ENCODE results near the gene ZMYND8. TPM values are rescaled to one million over a fixed set of nuclear protein-coding genes. Genes with fewer than 3 reads are reported as not detected.

ZMYND8 gene
- total RNA-seq, 1 experiment from 2014 or later: 11.6 TPM

DNA sequence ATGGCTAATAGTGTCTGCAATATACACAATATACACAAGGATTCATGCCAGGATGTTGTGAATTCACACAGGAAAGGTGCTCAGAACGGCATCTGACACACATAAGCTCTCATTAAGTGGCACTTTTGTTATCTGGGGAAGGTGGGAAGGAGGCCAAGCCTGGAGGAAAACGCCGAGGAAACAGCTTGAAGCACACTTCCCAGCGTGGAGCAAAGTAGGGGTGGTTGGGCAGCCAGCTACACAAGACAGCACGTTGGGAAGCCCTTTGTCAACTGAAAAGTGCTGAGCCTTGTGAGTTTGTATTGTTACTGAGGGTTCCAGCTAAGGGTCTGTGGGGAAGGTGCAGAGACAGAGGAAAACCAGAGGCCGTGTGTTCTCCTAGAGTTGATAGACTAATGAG is 181.0 kb downstream of the ZMYND8 start:
- Histone ChIP-seq H3K36me3 (ENCODE audit: low read depth, low read length) (no peaks in the 10 kb centered on the region), H2AFZ (ENCODE audit: low read length) (no peak overlapping the region), H3F3A (ENCODE audit: low read length, unreplicated experiment) (no peaks in the 10 kb centered on the region), H3K9me3 (ENCODE audit: low read length) (no peaks in the 10 kb centered on the region), H3K9me2 (replicated peaks; ENCODE audit: low read length) (no peaks in the 10 kb centered on the region), H3K27me3 (ENCODE audit: low read length) (no peaks in the 10 kb centered on the region), H3K9ac (ENCODE audit: low read length) (no peak overlapping the region), H3K4me1 (ENCODE audit: insufficient read depth, low read length) (no peaks in the 10 kb centered on the region), H3K79me2 (ENCODE audit: low read length) (no peaks in the 10 kb centered on the region), H4K20me1 (ENCODE audit: low read length) (no peaks in the 10 kb centered on the region), H3K4me3 (ENCODE audit: low read length) (no peak overlapping the region), H3K27ac (ENCODE audit: low read length) (no peak overlapping the region), H3K4me2 (ENCODE audit: low read length) (no peak overlapping the region)
- BruUV-seq (replicated peaks): no TSS peak
- ATAC-seq (no peak), DNase-seq (no peak)
- ChIA-PET CTCF (no interaction called here), POLR2A (ENCODE audit: unreplicated experiment) (no interaction called here)
- intact Hi-C loops (cut with micrococcal nuclease): no loop called here
- TF ChIP-seq, protein P1, sequence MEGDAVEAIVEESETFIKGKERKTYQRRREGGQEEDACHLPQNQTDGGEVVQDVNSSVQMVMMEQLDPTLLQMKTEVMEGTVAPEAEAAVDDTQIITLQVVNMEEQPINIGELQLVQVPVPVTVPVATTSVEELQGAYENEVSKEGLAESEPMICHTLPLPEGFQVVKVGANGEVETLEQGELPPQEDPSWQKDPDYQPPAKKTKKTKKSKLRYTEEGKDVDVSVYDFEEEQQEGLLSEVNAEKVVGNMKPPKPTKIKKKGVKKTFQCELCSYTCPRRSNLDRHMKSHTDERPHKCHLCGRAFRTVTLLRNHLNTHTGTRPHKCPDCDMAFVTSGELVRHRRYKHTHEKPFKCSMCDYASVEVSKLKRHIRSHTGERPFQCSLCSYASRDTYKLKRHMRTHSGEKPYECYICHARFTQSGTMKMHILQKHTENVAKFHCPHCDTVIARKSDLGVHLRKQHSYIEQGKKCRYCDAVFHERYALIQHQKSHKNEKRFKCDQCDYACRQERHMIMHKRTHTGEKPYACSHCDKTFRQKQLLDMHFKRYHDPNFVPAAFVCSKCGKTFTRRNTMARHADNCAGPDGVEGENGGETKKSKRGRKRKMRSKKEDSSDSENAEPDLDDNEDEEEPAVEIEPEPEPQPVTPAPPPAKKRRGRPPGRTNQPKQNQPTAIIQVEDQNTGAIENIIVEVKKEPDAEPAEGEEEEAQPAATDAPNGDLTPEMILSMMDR (conservative IDR thresholded peaks at IDR 0.05; ENCODE audit: low read depth, low read length): no peak
- TF ChIP-seq EZH2phosphoT487 (IDR thresholded peaks at IDR 0.05; ENCODE audit: borderline replicate concordance, low read length) (no peak), EZH2 (IDR thresholded peaks at IDR 0.05; ENCODE audit: low read length, unreplicated experiment) (no peak)

DNA sequence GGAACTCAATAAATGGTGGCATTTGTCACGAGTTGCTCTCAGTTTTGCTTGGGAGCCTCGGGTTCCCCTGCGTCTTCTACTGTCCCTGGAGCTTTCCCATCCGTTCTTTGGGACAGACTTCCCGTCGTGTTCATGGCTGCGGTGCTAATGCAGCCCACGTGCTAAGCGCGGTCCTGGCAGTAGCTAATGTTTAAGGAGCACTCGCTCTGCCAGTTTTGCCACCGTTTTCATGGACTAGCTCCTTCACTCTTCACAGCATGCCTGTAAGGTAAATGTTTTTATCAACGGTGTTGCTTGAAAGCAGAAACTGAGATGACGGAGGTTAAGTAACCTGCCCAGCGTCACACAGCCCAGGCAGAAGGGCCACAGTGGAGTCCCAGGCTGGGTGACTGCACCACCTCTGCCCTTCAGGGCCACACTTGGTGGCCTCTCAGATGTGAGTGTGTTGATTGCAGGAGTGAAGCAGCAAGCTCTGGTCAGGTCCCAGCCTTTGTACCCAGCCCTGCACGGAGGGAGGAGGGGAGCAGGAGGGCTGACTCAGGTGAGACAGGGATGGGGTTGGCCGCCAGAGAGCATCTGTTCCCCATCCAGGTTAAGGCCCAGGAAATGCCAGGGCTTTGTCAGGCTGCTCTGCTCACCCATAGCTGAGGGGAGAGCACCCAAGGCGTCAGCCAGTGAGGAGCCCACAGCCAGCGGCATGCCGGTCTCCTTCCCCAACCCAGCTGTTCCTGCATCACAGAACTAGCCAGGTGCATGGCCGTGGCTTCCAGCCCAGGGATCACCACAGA is 181.8 kb downstream of the ZMYND8 start:
- ATAC-seq: no peak
- no peak overlapping the region for H3K9ac ChIP-seq (ENCODE audit: low read length)
- CTCF ChIA-PET: no interaction called here
- BruUV-seq (replicated peaks): no TSS peak
- H3K79me2 ChIP-seq (ENCODE audit: low read length): no peaks in the 10 kb centered on the region
- no peaks in the 10 kb centered on the region for H3F3A ChIP-seq (ENCODE audit: low read length, unreplicated experiment)
- POLR2A ChIA-PET (ENCODE audit: unreplicated experiment): no interaction called here
- no peaks in the 10 kb centered on the region for H3K4me1 ChIP-seq (ENCODE audit: insufficient read depth, low read length)
- intact Hi-C loops (cut with micrococcal nuclease): no loop called here
- no peaks in the 10 kb centered on the region for H3K36me3 ChIP-seq (ENCODE audit: low read depth, low read length)
- H3K27ac ChIP-seq (ENCODE audit: low read length): no peak overlapping the region
- H3K4me3 ChIP-seq (ENCODE audit: low read length): no peak overlapping the region
- no peaks in the 10 kb centered on the region for H3K27me3 ChIP-seq (ENCODE audit: low read length)
- no peaks in the 10 kb centered on the region for H3K9me3 ChIP-seq (ENCODE audit: low read length)
- no peaks in the 10 kb centered on the region for H4K20me1 ChIP-seq (ENCODE audit: low read length)
- no peak overlapping the region for H3K4me2 ChIP-seq (ENCODE audit: low read length)
- TF ChIP-seq, protein P1 (conservative IDR thresholded peaks at IDR 0.05; ENCODE audit: low read depth, low read length): no peak
- TF ChIP-seq EZH2phosphoT487 (IDR thresholded peaks at IDR 0.05; ENCODE audit: borderline replicate concordance, low read length) (no peak), EZH2 (IDR thresholded peaks at IDR 0.05; ENCODE audit: low read length, unreplicated experiment) (no peak)
- no peak overlapping the region for H2AFZ ChIP-seq (ENCODE audit: low read length)
- DNase-seq: no peak
- no peaks in the 10 kb centered on the region for H3K9me2 ChIP-seq (replicated peaks; ENCODE audit: low read length)

DNA sequence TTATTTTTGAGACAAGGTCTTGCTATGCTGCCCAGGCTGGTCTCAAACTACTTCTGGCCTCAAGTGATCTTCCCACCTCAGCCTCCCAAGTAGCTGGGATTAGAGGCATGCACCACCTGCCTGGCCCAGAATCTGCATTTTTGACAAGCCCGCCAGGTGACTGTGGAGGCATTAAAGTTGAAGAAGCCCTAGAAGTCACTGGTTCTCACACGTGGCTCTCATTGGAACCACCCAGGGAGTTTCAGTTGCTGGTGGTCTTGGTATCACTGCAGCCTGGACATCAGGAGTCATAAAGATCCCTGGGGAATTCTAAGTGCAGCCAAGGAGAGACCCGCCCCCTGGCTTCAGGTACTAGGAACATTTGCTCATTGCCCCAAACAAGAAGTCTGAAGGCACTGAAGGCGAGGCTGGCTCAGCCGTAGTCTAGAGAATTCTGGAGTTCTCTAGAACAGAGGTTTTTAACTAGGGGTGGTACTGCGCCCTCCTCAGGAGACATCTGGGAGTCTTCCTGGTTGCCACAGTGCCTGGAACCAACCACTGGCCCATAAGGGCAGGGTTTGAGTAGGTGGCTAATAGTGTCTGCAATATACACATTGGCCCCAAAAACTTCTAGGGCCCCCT is 182.8 kb downstream of the ZMYND8 start:
- BruUV-seq (replicated peaks): no TSS peak
- no peaks in the 10 kb centered on the region for H4K20me1 ChIP-seq (ENCODE audit: low read length)
- no peaks in the 10 kb centered on the region; the same call in 1 of the 2 replicates for H3K27me3 ChIP-seq (ENCODE audit: low read length)
- ChIA-PET POLR2A (ENCODE audit: unreplicated experiment) (no interaction called here), CTCF (no interaction called here)
- H3K4me1 ChIP-seq (ENCODE audit: insufficient read depth, low read length): no peaks in the 10 kb centered on the region
- H3K4me2 ChIP-seq (ENCODE audit: low read length): no peak overlapping the region
- H3K27ac ChIP-seq (ENCODE audit: low read length): no peak overlapping the region
- H3K9me2 ChIP-seq (replicated peaks; ENCODE audit: low read length): no peaks in the 10 kb centered on the region
- no peak for ATAC-seq
- H3K36me3 ChIP-seq (ENCODE audit: low read depth, low read length): no peaks in the 10 kb centered on the region
- intact Hi-C loops (cut with micrococcal nuclease): no loop called here
- no peak overlapping the region for H3K4me3 ChIP-seq (ENCODE audit: low read length)
- no peak overlapping the region for H3K9ac ChIP-seq (ENCODE audit: low read length)
- TF ChIP-seq, protein P1 (conservative IDR thresholded peaks at IDR 0.05; ENCODE audit: low read depth, low read length): no peak
- TF ChIP-seq EZH2 (IDR thresholded peaks at IDR 0.05; ENCODE audit: low read length, unreplicated experiment) (no peak), EZH2phosphoT487 (IDR thresholded peaks at IDR 0.05; ENCODE audit: borderline replicate concordance, low read length) (no peak)
- no peak overlapping the region for H2AFZ ChIP-seq (ENCODE audit: low read length)
- DNase-seq: no peak
- H3K9me3 ChIP-seq (ENCODE audit: low read length): no peaks in the 10 kb centered on the region
- H3K79me2 ChIP-seq (ENCODE audit: low read length): no peaks in the 10 kb centered on the region
- no peaks in the 10 kb centered on the region for H3F3A ChIP-seq (ENCODE audit: low read length, unreplicated experiment)
